Thoracic aorta (tissue), 2 donors: ENCODE data around the gene TNIP3. TPM values are rescaled to one million over a fixed set of nuclear protein-coding genes. Genes with fewer than 3 reads are reported as not detected.

ENCODE experiments used
- ATAC-seq: fragments of 150-250 bp; one replicate; pipeline ENCODE4 v1.8.0; 2017; ENCODE audit warnings: low read depth; ENCODE audit not compliant: insufficient number of reproducible peaks, low FRiP score
- DNase-seq: peaks from one replicate; pipeline ENCODE4 v3.0.0-alpha.2; 2020; ENCODE audit warnings: low spot score
- H3K27ac ChIP-seq, 2 donors: fragments of 200-600 bp; sonication (generic); 1 replicate in 1 of 2; 2 replicates in 1 of 2; pipeline ENCODE4 v1.5.1; 2016; ENCODE audit warnings: mild to moderate bottlenecking in 2 of 2, moderate library complexity in 2 of 2
- H3K27me3 ChIP-seq: fragments of 200-600 bp; sonication (generic); replicated peaks from 2 replicates; pipeline ENCODE4 v1.6.0; 2016; ENCODE audit warnings: mild to moderate bottlenecking; ENCODE audit not compliant: insufficient read depth
- H3K36me3 ChIP-seq: fragments of 200-600 bp; sonication (generic); one replicate; pipeline ENCODE4 v1.5.1; 2016
- H3K4me1 ChIP-seq, 2 donors: fragments of 200-600 bp; sonication (generic); 1 replicate in 1 of 2; 2 replicates in 1 of 2; pipeline versions ENCODE4 v1.5.1 to v1.6.0; 2016; ENCODE audit warnings: low read depth in 2 of 2, mild to moderate bottlenecking in 1 of 2; ENCODE audit not compliant: control insufficient read depth in 1 of 2
- H3K4me3 ChIP-seq: fragments of 200-600 bp; sonication (generic); 2 replicates; pipeline ENCODE4 v1.5.1; 2016; ENCODE audit warnings: mild to moderate bottlenecking
- H3K9me3 ChIP-seq: fragments of 200-600 bp; sonication (generic); 2 replicates; pipeline ENCODE4 v1.5.1; 2016
- total RNA-seq, 2 donors: library from RNA; depleted of rRNA; stranded (reverse); fragments of >200 nt; gene quantifications; one replicate each; pipeline versions ENCODE4 v1.1.0 to v1.2.3, GENCODE V29; 2016
- TF ChIP-seq, protein P1 (sequence below): fragments of 200-600 bp; sonication (generic); IDR thresholded peaks from one replicate; pipeline ENCODE4 v1.5.1; 2019; ENCODE audit warnings: antibody characterized with exemption

TNIP3 gene
- total RNA-seq, 2 donors from 2014 or later = 1.1 TPM; not detected in 1

DNA sequence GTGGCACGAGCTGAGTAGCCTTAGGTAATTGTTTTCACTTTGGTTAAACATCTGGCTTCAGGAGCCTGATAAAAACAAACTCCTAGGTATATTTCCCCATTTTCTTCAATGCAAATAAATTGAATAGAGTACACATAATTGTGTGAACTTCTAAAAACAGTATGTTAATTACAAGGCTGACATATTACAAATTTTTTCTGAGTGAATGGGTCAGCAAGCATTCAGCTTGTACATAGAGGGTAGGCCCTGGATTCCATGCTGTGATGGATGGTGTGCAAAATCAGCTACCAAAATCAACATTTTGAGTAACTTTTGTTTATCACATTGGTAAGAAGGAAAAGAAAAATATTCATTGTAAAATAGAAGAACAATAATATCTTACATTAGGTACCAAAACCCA is 12.2 kb downstream of the TNIP3 start:
- no peak overlapping the region for H3K27ac ChIP-seq
- H3K27me3 ChIP-seq = no peaks in the 10 kb centered on the region
- ATAC-seq = no peak
- TF ChIP-seq, protein P1, sequence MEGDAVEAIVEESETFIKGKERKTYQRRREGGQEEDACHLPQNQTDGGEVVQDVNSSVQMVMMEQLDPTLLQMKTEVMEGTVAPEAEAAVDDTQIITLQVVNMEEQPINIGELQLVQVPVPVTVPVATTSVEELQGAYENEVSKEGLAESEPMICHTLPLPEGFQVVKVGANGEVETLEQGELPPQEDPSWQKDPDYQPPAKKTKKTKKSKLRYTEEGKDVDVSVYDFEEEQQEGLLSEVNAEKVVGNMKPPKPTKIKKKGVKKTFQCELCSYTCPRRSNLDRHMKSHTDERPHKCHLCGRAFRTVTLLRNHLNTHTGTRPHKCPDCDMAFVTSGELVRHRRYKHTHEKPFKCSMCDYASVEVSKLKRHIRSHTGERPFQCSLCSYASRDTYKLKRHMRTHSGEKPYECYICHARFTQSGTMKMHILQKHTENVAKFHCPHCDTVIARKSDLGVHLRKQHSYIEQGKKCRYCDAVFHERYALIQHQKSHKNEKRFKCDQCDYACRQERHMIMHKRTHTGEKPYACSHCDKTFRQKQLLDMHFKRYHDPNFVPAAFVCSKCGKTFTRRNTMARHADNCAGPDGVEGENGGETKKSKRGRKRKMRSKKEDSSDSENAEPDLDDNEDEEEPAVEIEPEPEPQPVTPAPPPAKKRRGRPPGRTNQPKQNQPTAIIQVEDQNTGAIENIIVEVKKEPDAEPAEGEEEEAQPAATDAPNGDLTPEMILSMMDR = no peak
- DNase-seq = no peak
- H3K4me1 ChIP-seq = peaks cover 4 to 5% of the 10 kb centered on the region in 2 donors
- H3K4me3 ChIP-seq = no peak overlapping the region
- H3K9me3 ChIP-seq = no peaks in the 10 kb centered on the region
- no peaks in the 10 kb centered on the region for H3K36me3 ChIP-seq

DNA sequence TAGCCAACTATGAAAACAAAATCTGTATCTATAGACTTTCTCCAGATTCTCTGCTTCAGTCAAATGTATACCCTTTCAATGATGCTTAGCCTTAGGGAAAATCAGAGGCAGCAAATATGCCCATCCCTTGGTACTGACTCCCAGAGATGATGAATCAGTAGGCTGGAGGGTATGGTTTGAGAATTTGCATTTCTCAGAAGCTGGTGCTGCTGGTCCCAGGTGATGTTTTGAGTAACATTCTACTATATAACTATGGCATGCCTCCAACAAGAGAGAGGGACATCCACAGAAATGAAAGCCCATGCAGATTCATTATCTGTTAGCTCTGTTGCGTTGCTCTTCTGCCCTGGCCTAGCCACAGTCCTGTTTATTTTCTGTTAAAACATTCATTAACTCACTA is 13.6 kb downstream of the TNIP3 start:
- TF ChIP-seq, protein P1 = no peak
- H3K4me3 ChIP-seq = no peak overlapping the region
- H3K4me1 ChIP-seq = no peaks in the 10 kb centered on the region
- H3K9me3 ChIP-seq = no peaks in the 10 kb centered on the region
- H3K27ac ChIP-seq = no peak overlapping the region
- H3K27me3 ChIP-seq = no peaks in the 10 kb centered on the region
- DNase-seq (no peak), ATAC-seq (no peak)
- H3K36me3 ChIP-seq = no peaks in the 10 kb centered on the region

DNA sequence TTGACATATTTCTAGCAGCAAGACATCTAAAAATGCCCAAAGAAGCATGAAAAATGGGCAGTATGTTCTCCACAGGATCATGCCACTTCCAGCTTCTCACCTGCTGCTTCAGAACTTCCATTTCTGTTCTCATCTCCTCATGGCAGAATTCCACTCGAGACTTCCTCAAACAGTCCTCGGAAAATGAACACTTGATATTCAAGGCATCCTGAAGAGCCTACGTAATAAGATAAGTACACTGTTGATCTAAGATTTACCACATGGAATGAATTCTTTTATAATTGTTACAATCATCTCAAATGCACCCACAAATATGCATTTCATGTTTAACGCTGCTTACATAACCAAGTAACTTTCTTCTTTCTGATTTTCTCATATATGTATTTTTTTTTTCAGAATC is 14.1 kb downstream of the TNIP3 start:
- no peak overlapping the region for H3K4me3 ChIP-seq
- H3K27me3 ChIP-seq = no peaks in the 10 kb centered on the region
- TF ChIP-seq, protein P1 = no peak
- no peak for DNase-seq
- ATAC-seq = no peak
- no peak overlapping the region for H3K27ac ChIP-seq
- no peaks in the 10 kb centered on the region for H3K36me3 ChIP-seq
- H3K9me3 ChIP-seq = no peaks in the 10 kb centered on the region
- H3K4me1 ChIP-seq = no peaks in the 10 kb centered on the region

DNA sequence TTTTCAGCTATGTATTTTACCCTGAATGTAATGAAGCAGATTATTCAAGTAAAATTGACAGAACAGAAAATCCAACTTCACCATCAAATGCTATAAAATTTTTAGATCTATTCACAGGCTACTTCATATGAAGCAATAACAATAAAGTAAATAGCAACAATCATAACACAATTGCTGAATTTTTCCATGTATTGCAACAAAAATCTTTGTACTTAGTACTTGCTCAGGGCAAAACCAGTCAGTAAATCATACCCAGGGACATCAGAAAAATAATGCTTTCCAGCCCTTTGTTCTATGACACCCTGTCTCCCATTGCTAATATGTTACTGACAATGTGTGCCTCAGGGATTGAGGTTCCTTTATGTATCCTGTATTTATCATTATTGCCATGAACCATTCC is 15.5 kb downstream of the TNIP3 start:
- Histone ChIP-seq H3K9me3 (no peaks in the 10 kb centered on the region), H3K27ac (no peak overlapping the region), H3K27me3 (no peaks in the 10 kb centered on the region), H3K36me3 (no peaks in the 10 kb centered on the region), H3K4me3 (no peak overlapping the region), H3K4me1 (no peaks in the 10 kb centered on the region)
- DNase-seq = no peak
- TF ChIP-seq, protein P1 = no peak
- no peak for ATAC-seq

DNA sequence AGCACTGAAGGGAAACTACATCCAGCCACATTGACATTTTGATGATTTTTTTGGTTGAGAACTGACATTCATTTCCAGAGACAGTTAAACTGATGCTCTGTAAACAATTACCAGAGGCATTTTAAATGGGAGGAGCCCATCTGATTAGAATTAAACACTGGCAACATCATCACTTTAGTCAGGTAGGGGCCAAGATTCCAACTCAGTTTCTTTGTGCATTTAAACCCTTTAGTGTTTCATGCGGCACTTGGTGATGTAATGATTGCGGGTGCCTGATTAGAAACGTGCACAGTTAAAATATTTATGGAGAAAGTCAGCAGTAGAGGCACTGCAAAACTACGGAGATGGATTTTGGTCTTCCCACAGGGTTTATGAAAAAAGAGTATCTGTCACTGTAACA is 16.1 kb downstream of the TNIP3 start:
- no peak for ATAC-seq
- Histone ChIP-seq H3K9me3 (no peaks in the 10 kb centered on the region), H3K27ac (no peak overlapping the region), H3K36me3 (no peaks in the 10 kb centered on the region), H3K27me3 (no peaks in the 10 kb centered on the region), H3K4me1 (no peaks in the 10 kb centered on the region), H3K4me3 (no peak overlapping the region)
- no peak for DNase-seq
- TF ChIP-seq, protein P1 = no peak
